H9 (cell line): ENCODE measurements around the gene TMEM39B. TPM values are rescaled to one million over a fixed set of nuclear protein-coding genes. Genes with fewer than 3 reads are reported as not detected.
A peak's percentile ranks its signal among the peaks of the same experiment; 100 is the strongest.

ENCODE experiments used
- DNase-seq: peaks from one replicate; pipeline ENCODE4 v3.0.0-alpha.2; 2017
- H2AFZ ChIP-seq: one replicate; pipeline ENCODE4 v1.6.1; 2013; ENCODE audit warnings: mild to moderate bottlenecking, low read length, control low read depth, moderate library complexity
- H2AK5ac ChIP-seq: 2 replicates; pipeline ENCODE4 v1.6.1; 2013; ENCODE audit warnings: low read length, control low read depth, mixed read lengths; ENCODE audit not compliant: insufficient read length
- H2BK120ac ChIP-seq: one replicate; pipeline ENCODE4 v1.6.1; 2013; ENCODE audit warnings: low read depth, mild to moderate bottlenecking, low read length, control low read depth, inconsistent platforms; ENCODE audit not compliant: poor library complexity, severe bottlenecking
- H2BK12ac ChIP-seq: 2 replicates; pipeline ENCODE4 v1.6.1; 2013; ENCODE audit warnings: low read length, control low read depth, mixed read lengths, low read depth; ENCODE audit not compliant: insufficient read length
- H2BK15ac ChIP-seq: 2 replicates; pipeline ENCODE4 v1.6.1; 2013; ENCODE audit warnings: low read depth, low read length, control low read depth
- H2BK20ac ChIP-seq: one replicate; pipeline ENCODE4 v1.6.1; 2013; ENCODE audit warnings: low read depth, mild to moderate bottlenecking, low read length, control low read depth, inconsistent platforms; ENCODE audit not compliant: poor library complexity, severe bottlenecking
- H2BK5ac ChIP-seq: 2 replicates; pipeline ENCODE4 v1.6.1; 2013; ENCODE audit warnings: low read length, control low read depth, mixed read lengths; ENCODE audit not compliant: insufficient read length
- H3K14ac ChIP-seq: 2 replicates; pipeline ENCODE4 v1.6.1; 2013; ENCODE audit warnings: low read length, control low read depth; ENCODE audit not compliant: insufficient read depth
- H3K18ac ChIP-seq: 2 replicates; pipeline ENCODE4 v1.6.1; 2013; ENCODE audit warnings: low read depth, mild to moderate bottlenecking, mixed read lengths, low read length, control low read depth; ENCODE audit not compliant: insufficient read length
- H3K23ac ChIP-seq: 2 replicates; pipeline ENCODE4 v1.6.1; 2013; ENCODE audit warnings: low read length, control low read depth, mixed read lengths, low read depth; ENCODE audit not compliant: insufficient read length
- H3K23me2 ChIP-seq: 2 replicates; pipeline ENCODE4 v1.6.1; 2013; ENCODE audit warnings: low read depth, mild to moderate bottlenecking, mixed read lengths, low read length, control low read depth; ENCODE audit not compliant: insufficient read length, poor library complexity, severe bottlenecking
- H3K27ac ChIP-seq: 2 replicates; pipeline ENCODE4 v1.5.1; 2013; ENCODE audit warnings: low read length, control low read depth, mixed read lengths, low read depth; ENCODE audit not compliant: insufficient read length
- H3K27me3 ChIP-seq: 2 replicates; pipeline ENCODE4 v1.6.1; 2013; ENCODE audit warnings: low read length, control low read depth, inconsistent platforms; ENCODE audit not compliant: insufficient read depth
- H3K4ac ChIP-seq: 2 replicates; pipeline ENCODE4 v1.6.1; 2013; ENCODE audit warnings: low read depth, mild to moderate bottlenecking, control low read depth, inconsistent platforms, low read length, moderate library complexity
- H3K4me1 ChIP-seq: 2 replicates; pipeline ENCODE4 v1.6.1; 2013; ENCODE audit warnings: low read length, control low read depth, inconsistent platforms; ENCODE audit not compliant: insufficient read depth
- H3K4me2 ChIP-seq: 2 replicates; pipeline ENCODE4 v1.6.1; 2013; ENCODE audit warnings: low read length, control low read depth, mixed read lengths; ENCODE audit not compliant: insufficient read length, insufficient read depth
- H3K56ac ChIP-seq: 2 replicates; pipeline ENCODE4 v1.6.1; 2013; ENCODE audit warnings: low read depth, mild to moderate bottlenecking, mixed read lengths, low read length, control low read depth; ENCODE audit not compliant: insufficient read length
- H3K79me1 ChIP-seq: 2 replicates; pipeline ENCODE4 v1.6.1; 2013; ENCODE audit warnings: low read depth, mild to moderate bottlenecking, moderate library complexity, low read length, control low read depth, inconsistent platforms; ENCODE audit not compliant: insufficient read depth, poor library complexity, severe bottlenecking
- H3K79me2 ChIP-seq: 2 replicates; pipeline ENCODE4 v1.6.1; 2013; ENCODE audit warnings: low read length, control low read depth, inconsistent platforms; ENCODE audit not compliant: insufficient read depth
- H3K9ac ChIP-seq: 2 replicates; pipeline ENCODE4 v1.6.1; 2013; ENCODE audit warnings: low read length, control low read depth, mixed read lengths; ENCODE audit not compliant: insufficient read length; ENCODE audit errors: extremely low read depth
- H3K9me3 ChIP-seq: one replicate; pipeline ENCODE4 v1.6.1; 2013; ENCODE audit warnings: low read depth, low read length, inconsistent platforms; ENCODE audit not compliant: control insufficient read depth
- H3T11ph ChIP-seq: one replicate; pipeline ENCODE4 v1.6.1; 2013; ENCODE audit warnings: mild to moderate bottlenecking, low read length, control low read depth, inconsistent platforms
- H4K20me1 ChIP-seq: one replicate; pipeline ENCODE4 v1.6.1; 2013; ENCODE audit not compliant: control insufficient read depth, insufficient read length, insufficient read depth
- H4K5ac ChIP-seq: 2 replicates; pipeline ENCODE4 v1.6.1; 2013; ENCODE audit warnings: low read depth, mild to moderate bottlenecking, mixed read lengths, low read length, control low read depth; ENCODE audit not compliant: insufficient read length
- H4K8ac ChIP-seq: replicated peaks from 2 replicates; pipeline ENCODE4 v1.6.1; 2013; ENCODE audit warnings: low read length, control low read depth, mixed read lengths, low read depth; ENCODE audit not compliant: insufficient read length
- H4K91ac ChIP-seq: 2 replicates; pipeline ENCODE4 v1.6.1; 2013; ENCODE audit warnings: low read depth, mild to moderate bottlenecking, moderate library complexity, mixed read lengths, low read length, control low read depth; ENCODE audit not compliant: insufficient read length
- H3K27ac Mint-ChIP-seq, 3 experiments: 2 replicates in 2 of 3; 3 replicates in 1 of 3; pipeline ENCODE4 v1.8.0; 2020 to 2021; ENCODE audit warnings: mixed read lengths in 3 of 3, mild to moderate bottlenecking in 1 of 3, moderate library complexity in 1 of 3
- H3K27me3 Mint-ChIP-seq: 2 replicates; pipeline ENCODE4 v1.8.0; 2021; ENCODE audit warnings: low read depth, mild to moderate bottlenecking, moderate library complexity, mixed read lengths
- H3K36me3 Mint-ChIP-seq, 3 experiments: 2 replicates in 2 of 3; 3 replicates in 1 of 3; pipeline ENCODE4 v1.8.0; 2020 to 2021; ENCODE audit warnings: low read depth in 3 of 3, mixed read lengths in 3 of 3; ENCODE audit not compliant: insufficient read depth in 1 of 3
- H3K4me1 Mint-ChIP-seq, 2 experiments: 2 replicates each; pipeline ENCODE4 v1.8.0; 2020; ENCODE audit warnings: mixed read lengths in 2 of 2
- H3K4me3 Mint-ChIP-seq, 2 experiments: 2 replicates in 1 of 2; 3 replicates in 1 of 2; pipeline ENCODE4 v1.8.0; 2020 to 2021; ENCODE audit warnings: mild to moderate bottlenecking in 2 of 2, mixed read lengths in 2 of 2, moderate library complexity in 1 of 2
- H3K9me3 Mint-ChIP-seq, 2 experiments: 2 replicates in 1 of 2; 3 replicates in 1 of 2; pipeline ENCODE4 v1.8.0; 2020; ENCODE audit warnings: mild to moderate bottlenecking in 2 of 2, mixed read lengths in 2 of 2, moderate library complexity in 1 of 2
- WGBS: extraction: QIAGEN DNeasy Blood & Tissue Kit; methylation state at CpG from one replicate; pipeline ENCODE4 v1.1.7; 2013; ENCODE audit warnings: missing lambda C conversion rate, low lambda C conversion rate, mixed read lengths; ENCODE audit not compliant: insufficient read length; ENCODE audit errors: extremely low coverage; 5-methylcytosine and 5-hydroxymethylcytosine counted together
- total RNA-seq: library from RNA; stranded (reverse); gene quantifications from 2 replicates; pipeline ENCODE4 v1.2.1, GENCODE V29; 2021
- TF ChIP-seq, protein P1 (sequence below): fragments of 200-600 bp; sonication (generic); conservative IDR thresholded peaks from 3 replicates; pipeline ENCODE4 v1.8.0; 2021; ENCODE audit warnings: antibody characterized with exemption, mild to moderate bottlenecking

The TMEM39B gene
- total RNA-seq, 1 experiment from 2014 or later, result 27.4 TPM

DNA sequence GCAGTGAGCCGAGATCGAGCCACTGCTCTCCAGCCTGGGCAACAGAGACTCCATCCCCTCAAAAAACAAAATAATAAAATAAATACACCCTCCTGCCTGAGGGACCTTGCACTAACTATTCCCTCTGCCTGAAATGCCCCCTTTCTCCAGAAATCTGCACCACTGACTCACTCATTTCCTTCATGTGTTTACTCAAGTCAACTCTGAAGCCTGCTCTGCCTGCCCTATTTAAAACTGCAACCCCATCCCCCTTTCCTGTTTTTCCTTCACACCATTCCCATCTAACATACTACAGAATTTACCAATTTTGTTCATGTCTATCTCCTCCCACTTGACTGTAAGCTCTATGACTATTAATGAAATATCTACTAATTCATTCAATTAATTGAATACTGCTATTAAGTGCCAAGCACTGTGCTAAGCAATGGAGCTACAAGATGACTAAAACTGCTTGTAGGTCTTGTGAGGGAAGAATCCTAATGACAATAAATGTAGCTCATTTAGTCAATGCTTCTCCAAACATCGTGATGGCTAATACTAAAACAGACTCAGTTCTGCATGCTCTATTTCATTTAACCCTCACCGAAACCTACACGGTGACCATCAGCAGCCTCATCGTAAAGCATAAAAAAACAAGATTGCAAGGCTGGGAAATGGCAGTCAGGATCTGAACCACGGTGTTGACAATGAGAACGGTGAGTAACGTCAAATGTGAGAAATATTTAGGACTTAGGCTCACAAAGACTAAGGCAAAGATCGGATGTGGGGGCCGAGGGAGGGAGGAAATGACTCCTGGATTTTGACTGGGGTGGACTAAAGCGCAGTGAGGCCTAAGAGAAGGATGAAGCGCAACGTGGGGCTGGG is 749 bp upstream of the TMEM39B start:
- TF ChIP-seq, protein P1, sequence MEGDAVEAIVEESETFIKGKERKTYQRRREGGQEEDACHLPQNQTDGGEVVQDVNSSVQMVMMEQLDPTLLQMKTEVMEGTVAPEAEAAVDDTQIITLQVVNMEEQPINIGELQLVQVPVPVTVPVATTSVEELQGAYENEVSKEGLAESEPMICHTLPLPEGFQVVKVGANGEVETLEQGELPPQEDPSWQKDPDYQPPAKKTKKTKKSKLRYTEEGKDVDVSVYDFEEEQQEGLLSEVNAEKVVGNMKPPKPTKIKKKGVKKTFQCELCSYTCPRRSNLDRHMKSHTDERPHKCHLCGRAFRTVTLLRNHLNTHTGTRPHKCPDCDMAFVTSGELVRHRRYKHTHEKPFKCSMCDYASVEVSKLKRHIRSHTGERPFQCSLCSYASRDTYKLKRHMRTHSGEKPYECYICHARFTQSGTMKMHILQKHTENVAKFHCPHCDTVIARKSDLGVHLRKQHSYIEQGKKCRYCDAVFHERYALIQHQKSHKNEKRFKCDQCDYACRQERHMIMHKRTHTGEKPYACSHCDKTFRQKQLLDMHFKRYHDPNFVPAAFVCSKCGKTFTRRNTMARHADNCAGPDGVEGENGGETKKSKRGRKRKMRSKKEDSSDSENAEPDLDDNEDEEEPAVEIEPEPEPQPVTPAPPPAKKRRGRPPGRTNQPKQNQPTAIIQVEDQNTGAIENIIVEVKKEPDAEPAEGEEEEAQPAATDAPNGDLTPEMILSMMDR, result no peak
- Histone ChIP-seq H3K14ac (peak overlapping the region; percentile 87; the same call in 1 of the 2 replicates), H3K27me3 (no peaks in the 10 kb centered on the region), H3K9me3 (no peaks in the 10 kb centered on the region), H3K9ac (peak overlapping the region; percentile 67), H3K18ac (peak overlapping the region; percentile 9), H2BK12ac (no peak overlapping the region), H4K8ac (peak overlapping the region; percentile 5), H4K91ac (no peak overlapping the region), H2BK120ac (no peak overlapping the region), H4K20me1 (no peaks in the 10 kb centered on the region), H2BK15ac (no peak overlapping the region), H3K4ac (no peak overlapping the region), H2BK20ac (no peak overlapping the region), H4K5ac (peak overlapping the region; percentile 14), H3K79me2 (no peaks in the 10 kb centered on the region; the same call in 1 of the 2 replicates), H3T11ph (no peak overlapping the region), H3K23me2 (peaks cover 9% of the 10 kb centered on the region), H3K27ac (peak overlapping the region; percentile 33), H3K4me2 (peak overlapping the region; percentile 70), H3K23ac (no peak overlapping the region), H2AK5ac (no peak overlapping the region), H3K79me1 (no peaks in the 10 kb centered on the region), H2BK5ac (no peak overlapping the region), H3K4me1 (peaks cover 4% of the 10 kb centered on the region; the same call in 1 of the 2 replicates), H3K56ac (no peak overlapping the region), H2AFZ (no peak overlapping the region)
- Mint-ChIP-seq H3K27me3 (peaks cover 11% of the 10 kb centered on the region), H3K27ac (peak overlapping the region; percentile 84 to 95 (median 86)), H3K36me3 (peaks cover 8 to 24% (median 15%) of the 10 kb centered on the region in 3 experiments), H3K9me3 (no peaks in the 10 kb centered on the region), H3K4me3 (peak overlapping the region; percentile 86 to 92), H3K4me1 (peaks cover 22 to 29% of the 10 kb centered on the region in 2 experiments)
- DNase-seq, result no peak
- no CpG with 5 or more reads among the region's 14 CpGs for WGBS
